ENCODE data around the gene NGRN. TPM values are rescaled to one million over a fixed set of nuclear protein-coding genes. Genes with fewer than 3 reads are reported as not detected.
A peak's percentile ranks its signal among the peaks of the same experiment; 100 is the strongest.

The NGRN gene
- total and polyA plus RNA-seq, 2 of the 8 experiments (the other 6 are each of a cell fraction or from before 2014, with no cell fraction given) = 60.1 to 101 TPM

- Histone ChIP-seq H2BK15ac (ENCODE audit: low read length) (no peak overlapping the region), H3K27me3 (replicated peaks in 1 of 4; ENCODE audit: control insufficient read depth in 3 of 4, extremely low read depth in 1 of 4, insufficient read depth in 3 of 4, low read length in 3 of 4) (no peaks in the 10 kb centered on the region), H3K9ac (replicated peaks in 1 of 4; ENCODE audit: extremely low read depth in 1 of 4, low read depth in 3 of 4, low read length in 3 of 4) (no peak overlapping the region), H3K23me2 (ENCODE audit: low read depth, low read length) (no peaks in the 10 kb centered on the region), H3K14ac (ENCODE audit: insufficient read length) (no peak overlapping the region), H3K36me3 (ENCODE audit: control insufficient read depth in 2 of 4, insufficient read depth in 4 of 4, low read length in 3 of 4) (peaks cover 13 to 30% (median 25%) of the 10 kb centered on the region in 4 experiments; a peak in 7 of 8 replicates), H2BK20ac (ENCODE audit: low read length) (no peak overlapping the region), H2BK120ac (replicated peaks; ENCODE audit: low read depth, low read length) (no peak overlapping the region), H3K79me2 (ENCODE audit: control insufficient read depth in 1 of 2, insufficient read depth in 2 of 2, low read length in 2 of 2) (no peaks in the 10 kb centered on the region; a peak in 1 of 4 replicates), H2AFZ (ENCODE audit: low read length) (no peak overlapping the region), H2BK12ac (ENCODE audit: low read depth, low read length) (0 out of 2 replicates have a peak overlapping the region, but pooled peaks have one; percentile 68), H3K27ac (ENCODE audit: low read depth, low read length) (no peak overlapping the region), H3K18ac (ENCODE audit: extremely low read depth, low read length) (peak overlapping the region; percentile 19; the same call in 1 of the 2 replicates), H3K4ac (replicated peaks; ENCODE audit: insufficient read length, low read depth, low read length) (no peak overlapping the region), H2BK5ac (ENCODE audit: low read depth, low read length) (peak overlapping the region; percentile 49; the same call in 1 of the 2 replicates), H3K4me3 (ENCODE audit: extremely low read depth in 1 of 4, insufficient read depth in 2 of 4, low read depth in 3 of 4, low read length in 4 of 4) (no peak overlapping the region), H4K5ac (ENCODE audit: insufficient read length, low read depth, low read length) (no peak overlapping the region), H3K56ac (replicated peaks; ENCODE audit: insufficient read length, low read depth, low read length) (no peak overlapping the region), H4K8ac (ENCODE audit: extremely low read depth, insufficient read depth, low read length) (no peak overlapping the region; the same call in 1 of the 2 replicates), H3K4me1 (replicated peaks in 1 of 4; ENCODE audit: control insufficient read depth in 3 of 4, insufficient read depth in 4 of 4, low read length in 3 of 4) (peaks cover 0 to 2% (median under 1%) of the 10 kb centered on the region in 4 experiments; a peak in 2 of 7 replicates), H3K23ac (ENCODE audit: insufficient read length) (no peak overlapping the region), H3K79me1 (ENCODE audit: low read depth, low read length) (no peaks in the 10 kb centered on the region; the same call in 1 of the 2 replicates), H3K4me2 (ENCODE audit: insufficient read depth in 1 of 2, low read depth in 2 of 2, low read length in 2 of 2) (no peak overlapping the region), H3K9me3 (ENCODE audit: insufficient read depth in 2 of 2, low read depth in 1 of 2, low read length in 1 of 2) (no peaks in the 10 kb centered on the region), H4K20me1 (replicated peaks in 1 of 2; ENCODE audit: control insufficient read depth in 1 of 2, insufficient read depth in 2 of 2, low read length in 2 of 2) (peaks cover 3% of the 10 kb centered on the region in 2 experiments), H2AK5ac (ENCODE audit: low read depth, low read length) (no peak overlapping the region), H4K91ac (replicated peaks; ENCODE audit: insufficient read length, low read length) (no peak overlapping the region)
- 59% methylated on average over 13 of the region's 14 CpGs; no CpG with 5 or more reads in 1 of the 2 experiments for WGBS, 2 experiments (ENCODE audit: extremely low coverage in 1 of 2, insufficient coverage in 1 of 2, insufficient read length in 1 of 2, insufficient replicate concordance in 2 of 2, low coverage in 1 of 2, low lambda C conversion rate in 2 of 2, missing lambda C conversion rate in 1 of 2)
- ChIA-PET POLR2A (ENCODE audit: partially characterized antibody) (interaction anchor here (1.4 to 2.8 kb wide), 2 partner anchors 10 to 44 kb away, joined by 5 to 10 read pairs; partner anchors contain the start of gene NGRN), CTCF (ENCODE audit: partially characterized antibody) (interaction anchor here (0.5 to 12.3 kb wide), 41 partner anchors 9 to 533 kb away, joined by 3 to 182 read pairs (median 4); partner anchors contain the start of genes ARPIN, CIB1, GDPGP1 and SEMA4B)
- DNase-seq (ENCODE audit: low read depth in 1 of 2, low spot score in 2 of 2) = peak; percentile 72 to 83
- no peak for FAIRE-seq
- TF ChIP-seq RAD21 (IDR thresholded peaks at IDR 0.05 in 1 of 2, conservative IDR thresholded peaks at IDR 0.05 in 1 of 2; ENCODE audit: low read depth in 2 of 2, low read length in 2 of 2) = peak; percentile 96 to 97
- peak; percentile 95 for TF ChIP-seq CTCF (IDR thresholded peaks at IDR 0.05; ENCODE audit: control extremely low read depth in 1 of 3, insufficient read depth in 1 of 3, low read depth in 1 of 3, low read length in 3 of 3)
- peak in 1 of 2 experiments; percentile 66; a peak in 1 of 4 replicates for TF ChIP-seq SIN3A (conservative IDR thresholded peaks at IDR 0.05 in 1 of 2, IDR thresholded peaks at IDR 0.05 in 1 of 2; ENCODE audit: low read depth in 1 of 2, low read length in 2 of 2)
- no peak for TF ChIP-seq RNF2 (IDR thresholded peaks at IDR 0.05; ENCODE audit: borderline replicate concordance, low read depth, low read length, missing control alignments, poor library complexity, severe bottlenecking)
- TF ChIP-seq GABPA (IDR thresholded peaks at IDR 0.05; ENCODE audit: borderline replicate concordance, insufficient read depth, low read length) = peak; percentile 54; the same call in 1 of the 2 replicates
- TF ChIP-seq YY1 (IDR thresholded peaks at IDR 0.05; ENCODE audit: low read depth, low read length) = 0 out of 2 replicates have a peak, but pooled peaks have one; percentile 42
- no peak for TF ChIP-seq CBX5 (IDR thresholded peaks at IDR 0.05; ENCODE audit: low read depth, low read length)
Measured at GRCh38 chr15:90221246-90221900, 44.1 kb upstream of the NGRN start.
